K562 (cell line): ENCODE results near the gene SCARF1. TPM values are rescaled to one million over a fixed set of nuclear protein-coding genes. Genes with fewer than 3 reads are reported as not detected.

Source experiments
- CEBPZ ChIP-seq: fragments of 150-350 bp; IDR thresholded peaks from 2 replicates; pipeline ENCODE4 v1.6.1; 2014; ENCODE audit warnings: low read depth, mild to moderate bottlenecking, low read length, borderline replicate concordance
- LEF1 ChIP-seq: fragments of 450-650 bp; IDR thresholded peaks from 2 replicates; pipeline ENCODE4 v1.6.1; 2016; ENCODE audit warnings: mild to moderate bottlenecking
- MYBL2 ChIP-seq, 2 experiments: fragments of 450-650 bp in 1 of 2; sonication (generic) in 1 of 2; formaldehyde crosslinking in 1 of 2; IDR thresholded peaks; 2 replicates each; pipeline versions ENCODE4 v1.6.1 to v1.8.1; 2017 to 2022; ENCODE audit warnings: borderline replicate concordance in 1 of 2, inconsistent platforms in 1 of 2, low read depth in 1 of 2, mild to moderate bottlenecking in 1 of 2, missing genetic modification reagents in 1 of 2, moderate library complexity in 1 of 2
- NCOA2 ChIP-seq, 2 experiments: fragments of 450-650 bp; IDR thresholded peaks; 2 replicates each; pipeline ENCODE4 v1.6.1; 2018; ENCODE audit warnings: mild to moderate bottlenecking in 2 of 2, moderate library complexity in 1 of 2; ENCODE audit not compliant: partially characterized antibody in 2 of 2
- PML ChIP-seq: IDR thresholded peaks from 2 replicates; pipeline ENCODE4 v1.6.1; 2012; ENCODE audit warnings: low read length, inconsistent platforms
- RFX7 ChIP-seq: fragments of 250-450 bp; sonication (Bioruptor Pico); IDR thresholded peaks from 2 replicates; pipeline ENCODE4 v1.5.1; 2021; ENCODE audit warnings: mild to moderate bottlenecking
- RUNX1 ChIP-seq: sonication (generic); IDR thresholded peaks from 2 replicates; pipeline ENCODE4 v1.6.1; 2016; ENCODE audit warnings: antibody characterized with exemption, low read depth
- SP1 ChIP-seq: sonication (generic); formaldehyde crosslinking; IDR thresholded peaks from 2 replicates; pipeline ENCODE4 v1.8.1; 2022; ENCODE audit warnings: mild to moderate bottlenecking, missing genetic modification reagents
- TAL1 ChIP-seq: fragments of 450-650 bp; IDR thresholded peaks from 2 replicates; pipeline ENCODE4 v1.6.1; 2016; ENCODE audit warnings: mild to moderate bottlenecking
- ZBTB8A ChIP-seq: fragments of 450-650 bp; IDR thresholded peaks from 2 replicates; pipeline ENCODE4 v1.6.1; 2018; ENCODE audit warnings: mild to moderate bottlenecking, moderate library complexity; ENCODE audit not compliant: partially characterized antibody
- ZFX ChIP-seq: sonication (generic); formaldehyde crosslinking; IDR thresholded peaks from 2 replicates; pipeline ENCODE4 v1.8.0; 2022; ENCODE audit warnings: mild to moderate bottlenecking, missing genetic modification reagents, moderate library complexity
- ZNF445 ChIP-seq: fragments of 250-450 bp; sonication (Bioruptor Pico); IDR thresholded peaks from 2 replicates; pipeline ENCODE4 v1.4.0; 2020; ENCODE audit warnings: low read depth, mild to moderate bottlenecking, moderate library complexity
- ZSCAN32 ChIP-seq: fragments of 450-650 bp; formaldehyde crosslinking; IDR thresholded peaks from 2 replicates; pipeline ENCODE4 v1.4.0; 2020; ENCODE audit warnings: mild to moderate bottlenecking, moderate library complexity
- polyA plus RNA-seq, 8 experiments: library from polyadenylated mRNA; depleted of rRNA in 4 of 8; stranded (reverse) in 5 of 8; unstranded in 3 of 8; fragments of >200 nt; fragmentation: Nextera tagmentation in 2 of 8; fragmentation: Illumina TruSeq in 1 of 8; extraction: Ambion mirVana in 2 of 8; extraction: Trizol in 1 of 8; gene quantifications; 2 replicates each; pipeline versions ENCODE4 v1.2.1 to v1.2.3, GENCODE V29; 2011 to 2014; ENCODE audit warnings: inconsistent platforms in 1 of 8, missing spikeins in 1 of 8
- total RNA-seq, 7 experiments: library from RNA; depleted of rRNA in 6 of 7; stranded (reverse); fragments of >200 nt in 6 of 7; fragmentation: Illumina TruSeq in 2 of 7; extraction: Trizol in 2 of 7; gene quantifications; 2 replicates each; pipeline versions ENCODE4 v1.2.1 to v1.2.3, GENCODE V29; 2011 to 2021; ENCODE audit warnings: low replicate concordance in 1 of 7
- TF ChIP-seq, protein P1 (sequence below): fragments of 250-450 bp; sonication (Bioruptor Pico); IDR thresholded peaks from 2 replicates; pipeline ENCODE4 v1.4.0; 2020; ENCODE audit warnings: borderline replicate concordance
- TF ChIP-seq, protein P2 (sequence below): fragments of 450-650 bp; IDR thresholded peaks from one replicate; pipeline ENCODE4 v1.6.1; 2018; ENCODE audit warnings: mild to moderate bottlenecking, moderate library complexity; ENCODE audit not compliant: partially characterized antibody
- TF ChIP-seq, protein P3 (sequence below): fragments of 450-650 bp; IDR thresholded peaks from 2 replicates; pipeline ENCODE4 v1.6.1; 2014; ENCODE audit warnings: low read depth, mild to moderate bottlenecking, moderate library complexity, borderline replicate concordance
- TF ChIP-seq, protein P4 (sequence below): sonication (generic); formaldehyde crosslinking; IDR thresholded peaks from 2 replicates; pipeline ENCODE4 v1.8.1; 2023; ENCODE audit warnings: mild to moderate bottlenecking, missing genetic modification reagents

Gene SCARF1
- total and polyA plus RNA-seq, 9 of the 15 experiments (the other 6 are each of a cell fraction or from before 2014, with no cell fraction given) = 0.04 to 2.1 (median 0.63) TPM

DNA sequence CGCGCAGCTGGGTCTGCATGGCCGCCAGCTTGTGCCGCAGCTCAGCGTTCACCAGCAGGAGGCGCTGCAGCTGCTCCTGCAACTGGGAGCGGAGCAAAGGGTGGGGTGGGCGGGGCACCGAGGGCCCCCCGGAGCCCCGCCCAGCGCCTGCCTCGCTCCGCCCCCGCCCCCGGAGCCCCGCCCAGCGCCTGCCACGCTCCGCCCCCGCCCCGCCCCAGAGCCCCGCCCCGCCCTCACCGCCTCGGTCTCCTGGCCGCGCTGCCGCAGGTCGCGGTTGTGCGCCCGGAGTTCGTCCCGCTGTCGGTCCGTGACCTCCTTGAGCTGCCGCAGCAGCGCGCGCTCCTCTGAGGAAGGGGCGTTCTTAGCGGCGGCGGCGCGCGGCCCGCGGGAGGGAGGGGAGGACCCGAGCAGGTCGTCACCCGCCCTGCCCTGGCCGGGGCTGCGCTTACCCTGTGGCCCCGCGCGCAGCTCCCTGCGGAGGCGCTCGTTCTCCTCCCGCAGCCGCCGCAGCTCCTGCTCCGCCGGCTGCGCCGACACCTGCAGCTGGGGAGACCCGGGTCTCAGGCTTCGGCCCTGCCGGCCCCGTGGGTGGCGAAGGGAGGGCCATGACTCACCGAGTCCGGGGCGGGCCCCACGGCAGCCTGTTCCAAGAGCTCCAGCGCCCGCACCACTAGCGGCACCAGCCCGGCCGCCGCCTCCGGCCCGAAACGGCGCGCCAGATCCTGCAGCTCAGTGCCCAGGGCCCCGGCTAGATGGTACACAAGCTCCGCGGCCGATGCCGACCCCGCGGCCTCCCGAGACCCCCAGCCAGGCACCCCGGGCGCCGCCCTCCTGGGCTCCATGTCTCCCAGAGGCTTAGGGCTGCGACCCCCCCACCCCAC lies 3.7 kb upstream of the SCARF1 start (continued):
- TF ChIP-seq MYBL2 (IDR thresholded peaks at IDR 0.05; ENCODE audit: low read depth) = no peak
- no peak for TF ChIP-seq MYBL2 (CRISPR knock-in tag; IDR thresholded peaks at IDR 0.05; ENCODE audit: borderline replicate concordance)
- no peak; the same call in 1 of the 2 replicates for TF ChIP-seq PML
- peak; percentile 84 for TF ChIP-seq ZFX (CRISPR knock-in tag)
- TF ChIP-seq, protein P1, sequence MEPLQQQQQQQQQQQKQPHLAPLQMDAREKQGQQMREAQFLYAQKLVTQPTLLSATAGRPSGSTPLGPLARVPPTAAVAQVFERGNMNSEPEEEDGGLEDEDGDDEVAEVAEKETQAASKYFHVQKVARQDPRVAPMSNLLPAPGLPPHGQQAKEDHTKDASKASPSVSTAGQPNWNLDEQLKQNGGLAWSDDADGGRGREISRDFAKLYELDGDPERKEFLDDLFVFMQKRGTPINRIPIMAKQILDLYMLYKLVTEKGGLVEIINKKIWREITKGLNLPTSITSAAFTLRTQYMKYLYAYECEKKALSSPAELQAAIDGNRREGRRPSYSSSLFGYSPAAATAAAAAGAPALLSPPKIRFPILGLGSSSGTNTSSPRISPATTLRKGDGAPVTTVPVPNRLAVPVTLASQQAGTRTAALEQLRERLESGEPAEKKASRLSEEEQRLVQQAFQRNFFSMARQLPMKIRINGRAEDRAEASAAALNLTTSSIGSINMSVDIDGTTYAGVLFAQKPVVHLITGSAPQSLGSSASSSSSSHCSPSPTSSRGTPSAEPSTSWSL (CRISPR knock-in tag) = no peak; the same call in 1 of the 2 replicates
- no peak for TF ChIP-seq NCOA2 (IDR thresholded peaks at IDR 0.05; ENCODE audit: partially characterized antibody in 2 of 2)
- TF ChIP-seq TAL1 = no peak
- TF ChIP-seq LEF1 = no peak
- TF ChIP-seq ZBTB8A = no peak
- no peak for TF ChIP-seq RUNX1
- TF ChIP-seq RFX7 (CRISPR knock-in tag) = no peak
- no peak for TF ChIP-seq CEBPZ
- TF ChIP-seq, protein P2, sequence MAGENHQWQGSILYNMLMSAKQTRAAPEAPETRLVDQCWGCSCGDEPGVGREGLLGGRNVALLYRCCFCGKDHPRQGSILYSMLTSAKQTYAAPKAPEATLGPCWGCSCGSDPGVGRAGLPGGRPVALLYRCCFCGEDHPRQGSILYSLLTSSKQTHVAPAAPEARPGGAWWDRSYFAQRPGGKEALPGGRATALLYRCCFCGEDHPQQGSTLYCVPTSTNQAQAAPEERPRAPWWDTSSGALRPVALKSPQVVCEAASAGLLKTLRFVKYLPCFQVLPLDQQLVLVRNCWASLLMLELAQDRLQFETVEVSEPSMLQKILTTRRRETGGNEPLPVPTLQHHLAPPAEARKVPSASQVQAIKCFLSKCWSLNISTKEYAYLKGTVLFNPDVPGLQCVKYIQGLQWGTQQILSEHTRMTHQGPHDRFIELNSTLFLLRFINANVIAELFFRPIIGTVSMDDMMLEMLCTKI = no peak
- TF ChIP-seq ZNF445 = no peak
- TF ChIP-seq ZSCAN32 (CRISPR knock-in tag) = no peak
- no peak for TF ChIP-seq SP1
- TF ChIP-seq, protein P3, sequence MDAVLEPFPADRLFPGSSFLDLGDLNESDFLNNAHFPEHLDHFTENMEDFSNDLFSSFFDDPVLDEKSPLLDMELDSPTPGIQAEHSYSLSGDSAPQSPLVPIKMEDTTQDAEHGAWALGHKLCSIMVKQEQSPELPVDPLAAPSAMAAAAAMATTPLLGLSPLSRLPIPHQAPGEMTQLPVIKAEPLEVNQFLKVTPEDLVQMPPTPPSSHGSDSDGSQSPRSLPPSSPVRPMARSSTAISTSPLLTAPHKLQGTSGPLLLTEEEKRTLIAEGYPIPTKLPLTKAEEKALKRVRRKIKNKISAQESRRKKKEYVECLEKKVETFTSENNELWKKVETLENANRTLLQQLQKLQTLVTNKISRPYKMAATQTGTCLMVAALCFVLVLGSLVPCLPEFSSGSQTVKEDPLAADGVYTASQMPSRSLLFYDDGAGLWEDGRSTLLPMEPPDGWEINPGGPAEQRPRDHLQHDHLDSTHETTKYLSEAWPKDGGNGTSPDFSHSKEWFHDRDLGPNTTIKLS = no peak
- TF ChIP-seq, protein P4, sequence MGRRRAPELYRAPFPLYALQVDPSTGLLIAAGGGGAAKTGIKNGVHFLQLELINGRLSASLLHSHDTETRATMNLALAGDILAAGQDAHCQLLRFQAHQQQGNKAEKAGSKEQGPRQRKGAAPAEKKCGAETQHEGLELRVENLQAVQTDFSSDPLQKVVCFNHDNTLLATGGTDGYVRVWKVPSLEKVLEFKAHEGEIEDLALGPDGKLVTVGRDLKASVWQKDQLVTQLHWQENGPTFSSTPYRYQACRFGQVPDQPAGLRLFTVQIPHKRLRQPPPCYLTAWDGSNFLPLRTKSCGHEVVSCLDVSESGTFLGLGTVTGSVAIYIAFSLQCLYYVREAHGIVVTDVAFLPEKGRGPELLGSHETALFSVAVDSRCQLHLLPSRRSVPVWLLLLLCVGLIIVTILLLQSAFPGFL (CRISPR knock-in tag) = no peak
